GM12878 (cell line): ENCODE measurements around the gene BAG3.
"Not testable (repeated sequence)": the region's sequence is repeated elsewhere in the genome, so short reads cannot be mapped to it uniquely, and the experiment has no call there.

Source experiments
- CTCF ChIP-seq, 3 experiments: IDR thresholded peaks in 2 of 3; conservative IDR thresholded peaks in 1 of 3; 2 replicates each; pipeline ENCODE4 v1.5.1; 2011; ENCODE audit warnings: low read depth in 3 of 3, low read length in 3 of 3, mild to moderate bottlenecking in 3 of 3, control low read depth in 2 of 3, moderate library complexity in 2 of 3, inconsistent platforms in 1 of 3, mixed read lengths in 1 of 3; ENCODE audit not compliant: control insufficient read depth in 2 of 3, insufficient read depth in 1 of 3; ENCODE audit errors: extremely low read depth in 1 of 3
- DPF2 ChIP-seq: fragments of 450-650 bp; IDR thresholded peaks from 2 replicates; pipeline ENCODE4 v1.6.1; 2017; ENCODE audit warnings: mild to moderate bottlenecking
- EZH2 ChIP-seq: IDR thresholded peaks from 2 replicates; pipeline ENCODE4 v1.6.1; 2012; ENCODE audit warnings: low read depth, mild to moderate bottlenecking, control low read depth, inconsistent platforms, low read length, borderline replicate concordance; ENCODE audit not compliant: control insufficient read depth
- IRF5 ChIP-seq: fragments of 450-650 bp; IDR thresholded peaks from 2 replicates; pipeline ENCODE4 v1.6.1; 2017; ENCODE audit warnings: borderline replicate concordance
- MAX ChIP-seq: IDR thresholded peaks from 2 replicates; pipeline ENCODE4 v1.6.1; 2012; ENCODE audit warnings: low read depth, low read length, improper control_type of control experiment
- NBN ChIP-seq: fragments of 450-650 bp; IDR thresholded peaks from 2 replicates; pipeline ENCODE4 v1.6.1; 2016
- POLR2AphosphoS5 ChIP-seq: IDR thresholded peaks from 2 replicates; pipeline ENCODE4 v1.6.1; 2011; ENCODE audit warnings: mild to moderate bottlenecking, low read length, inconsistent platforms
- RCOR1 ChIP-seq: conservative IDR thresholded peaks from 2 replicates; pipeline ENCODE4 v1.6.1; 2012; ENCODE audit warnings: low read depth, low read length, improper control_type of control experiment
- SPI1 ChIP-seq: IDR thresholded peaks from 2 replicates; pipeline ENCODE4 v1.6.1; 2011; ENCODE audit warnings: low read depth, mild to moderate bottlenecking, low read length, moderate library complexity, borderline replicate concordance; ENCODE audit not compliant: insufficient read depth
- TAF1 ChIP-seq: IDR thresholded peaks from 2 replicates; pipeline ENCODE4 v1.6.1; 2011; ENCODE audit warnings: mild to moderate bottlenecking, low read depth, low read length, borderline replicate concordance
- TCF12 ChIP-seq: IDR thresholded peaks from 2 replicates; pipeline ENCODE4 v1.6.1; 2011; ENCODE audit warnings: low read depth, mild to moderate bottlenecking, low read length
- ZBTB11 ChIP-seq: fragments of 450-650 bp; formaldehyde crosslinking; IDR thresholded peaks from 2 replicates; pipeline ENCODE4 v1.5.0; 2022; ENCODE audit warnings: mild to moderate bottlenecking, missing genetic modification characterization
- ZBTB4 ChIP-seq: fragments of 450-650 bp; formaldehyde crosslinking; IDR thresholded peaks from 2 replicates; pipeline ENCODE4 v1.4.0; 2022; ENCODE audit warnings: mild to moderate bottlenecking, moderate library complexity

GRCh38 chr10:119710935-119711334 lies 59.8 kb downstream of the BAG3 start:
- TF ChIP-seq SPI1; DPF2; CTCF (IDR thresholded peaks at IDR 0.05 in 2 of 3, conservative IDR thresholded peaks at IDR 0.05 in 1 of 3; ENCODE audit: control insufficient read depth in 2 of 3, extremely low read depth in 1 of 3, insufficient read depth in 1 of 3, low read depth in 3 of 3, low read length in 3 of 3); TAF1; ZBTB11 (CRISPR knock-in tag); POLR2AphosphoS5; IRF5; EZH2; TCF12; NBN; RCOR1; ZBTB4 (CRISPR knock-in tag); MAX: not testable (repeated sequence)
